Ishikawa (cell line): ENCODE data around the gene LAMC1.

ENCODE experiments used
- CEBPB ChIP-seq: IDR thresholded peaks from 2 replicates; pipeline ENCODE4 v1.6.1; 2012
- CREB1 ChIP-seq: IDR thresholded peaks from 2 replicates; pipeline ENCODE4 v1.6.1; 2012; ENCODE audit warnings: low read depth
- EGR1 ChIP-seq: IDR thresholded peaks from 2 replicates; pipeline ENCODE4 v1.6.1; 2012
- EP300 ChIP-seq: IDR thresholded peaks from 2 replicates; pipeline ENCODE4 v1.6.1; 2012; ENCODE audit warnings: borderline replicate concordance
- FOXM1 ChIP-seq: IDR thresholded peaks from 2 replicates; pipeline ENCODE4 v1.6.1; 2012; ENCODE audit warnings: low read depth, borderline replicate concordance
- MAX ChIP-seq: IDR thresholded peaks from 2 replicates; pipeline ENCODE4 v1.6.1; 2012
- NFIC ChIP-seq: IDR thresholded peaks from 2 replicates; pipeline ENCODE4 v1.6.1; 2012
- RAD21 ChIP-seq: IDR thresholded peaks from 2 replicates; pipeline ENCODE4 v1.6.1; 2012; ENCODE audit warnings: low read depth
- REST ChIP-seq: IDR thresholded peaks from 2 replicates; pipeline ENCODE4 v1.6.1; 2012; ENCODE audit warnings: low read depth, mild to moderate bottlenecking
- TAF1 ChIP-seq: IDR thresholded peaks from 2 replicates; pipeline ENCODE4 v1.6.1; 2012; ENCODE audit warnings: low read depth, mild to moderate bottlenecking
- TCF12 ChIP-seq: IDR thresholded peaks from 2 replicates; pipeline ENCODE4 v1.6.1; 2012; ENCODE audit warnings: low read depth
- TEAD4 ChIP-seq: IDR thresholded peaks from 2 replicates; pipeline ENCODE4 v1.6.1; 2012
- USF1 ChIP-seq: IDR thresholded peaks from 2 replicates; pipeline ENCODE4 v1.6.1; 2012
- YY1 ChIP-seq: IDR thresholded peaks from 2 replicates; pipeline ENCODE4 v1.6.1; 2012; ENCODE audit warnings: low read depth
- ZBTB7A ChIP-seq: IDR thresholded peaks from 2 replicates; pipeline ENCODE4 v1.6.1; 2012; ENCODE audit warnings: low read depth

LAMC1 gene

DNA sequence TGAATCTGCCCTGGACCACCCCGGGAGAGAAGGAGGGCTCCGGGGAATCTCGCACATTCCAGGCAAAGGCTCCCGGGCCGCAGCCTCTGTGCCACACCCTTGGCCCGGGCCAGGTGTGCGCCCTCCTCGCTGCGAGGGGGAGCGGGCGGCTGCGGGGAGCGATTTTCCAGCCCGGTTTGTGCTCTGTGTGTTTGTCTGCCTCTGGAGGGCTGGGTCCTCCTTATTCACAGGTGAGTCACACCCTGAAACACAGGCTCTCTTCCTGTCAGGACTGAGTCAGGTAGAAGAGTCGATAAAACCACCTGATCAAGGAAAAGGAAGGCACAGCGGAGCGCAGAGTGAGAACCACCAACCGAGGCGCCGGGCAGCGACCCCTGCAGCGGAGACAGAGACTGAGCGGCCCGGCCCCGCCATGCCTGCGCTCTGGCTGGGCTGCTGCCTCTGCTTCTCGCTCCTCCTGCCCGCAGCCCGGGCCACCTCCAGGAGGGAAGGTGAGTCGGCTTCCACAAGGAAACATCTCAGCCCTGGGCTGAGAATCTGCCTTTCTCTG lies 162.8 kb downstream of the LAMC1 start, which contains the start of gene LAMC2:
LAMC2 (plus strand) TSS at position 324 of the 550 bp plus-strand sequence; CDS start at position 413, 89 bp downstream.
- peak; percentile 85 for TF ChIP-seq TCF12
- TF ChIP-seq EGR1: no peak
- peak; percentile 61; the same call in 1 of the 2 replicates for TF ChIP-seq ZBTB7A
- no peak; the same call in 1 of the 2 replicates for TF ChIP-seq EP300
- TF ChIP-seq MAX: peak; percentile 56
- TF ChIP-seq CEBPB: no peak
- no peak for TF ChIP-seq REST
- TF ChIP-seq FOXM1: no peak
- no peak for TF ChIP-seq TAF1
- peak; percentile 75 for TF ChIP-seq YY1
- peak; percentile 49 for TF ChIP-seq USF1
- TF ChIP-seq CREB1: no peak
- peak; percentile 70 for TF ChIP-seq TEAD4
- TF ChIP-seq NFIC: no peak
- peak; percentile 31; the same call in 1 of the 2 replicates for TF ChIP-seq RAD21

DNA sequence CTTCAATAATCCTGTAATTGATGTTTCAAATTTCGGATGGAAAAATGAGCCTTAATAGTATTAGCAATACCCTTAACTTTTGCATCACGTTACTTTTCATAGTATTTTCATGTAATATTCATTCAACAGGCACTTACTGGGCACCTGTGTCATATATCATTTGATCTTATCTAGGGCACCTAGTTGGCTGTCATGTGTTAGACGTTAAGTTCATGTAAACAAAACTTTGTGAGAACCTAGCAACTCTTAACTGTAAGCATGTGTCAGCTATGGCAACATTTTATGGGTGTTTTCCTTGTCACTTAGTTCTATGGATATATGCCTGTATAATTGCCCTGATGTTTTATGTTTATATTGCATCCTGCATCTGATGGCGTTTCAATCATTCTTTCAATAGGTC lies 163.6 kb downstream of the LAMC1 start:
- TF ChIP-seq MAX (no peak), EP300 (no peak), REST (no peak), EGR1 (no peak), CREB1 (no peak), TCF12 (no peak), TEAD4 (no peak), FOXM1 (no peak), TAF1 (no peak), ZBTB7A (no peak), RAD21 (no peak), NFIC (no peak), YY1 (no peak), USF1 (no peak), CEBPB (no peak)

GRCh38 chr1:183188240-183188639 lies 165.0 kb downstream of the LAMC1 start:
- TF ChIP-seq MAX (no peak), EP300 (no peak)

- TF ChIP-seq CREB1: no peak
- TF ChIP-seq EGR1: no peak
- no peak for TF ChIP-seq YY1
- no peak for TF ChIP-seq MAX
- TF ChIP-seq REST: no peak
- TF ChIP-seq FOXM1: no peak
- no peak for TF ChIP-seq ZBTB7A
- TF ChIP-seq TCF12: no peak
- TF ChIP-seq CEBPB: no peak
- no peak for TF ChIP-seq RAD21
- no peak for TF ChIP-seq USF1
- no peak for TF ChIP-seq TEAD4
- TF ChIP-seq NFIC: no peak
- no peak for TF ChIP-seq TAF1
- TF ChIP-seq EP300: no peak
Observed at GRCh38 chr1:183191833-183192232, 168.6 kb downstream of the LAMC1 start.
